ENCODE measurements around the gene POM121.
"Not testable (repeated sequence)": the region's sequence is repeated elsewhere in the genome, so short reads cannot be mapped to it uniquely, and the experiment has no call there.

GRCh38 chr7:72914756-72915525, 10.0 kb upstream of the POM121 start:
- not testable (repeated sequence) for TF ChIP-seq ATF3 (IDR thresholded peaks at IDR 0.05; ENCODE audit: insufficient read depth, low read depth, low read length); SP2 (IDR thresholded peaks at IDR 0.05; ENCODE audit: low read length); TAF1 (IDR thresholded peaks at IDR 0.05; ENCODE audit: low read depth, low read length); FOSL1 (IDR thresholded peaks at IDR 0.05; ENCODE audit: insufficient read depth, low read depth, low read length); POLR2AphosphoS5 (IDR thresholded peaks at IDR 0.05; ENCODE audit: low read depth, low read length)
- TF ChIP-seq, protein P1, sequence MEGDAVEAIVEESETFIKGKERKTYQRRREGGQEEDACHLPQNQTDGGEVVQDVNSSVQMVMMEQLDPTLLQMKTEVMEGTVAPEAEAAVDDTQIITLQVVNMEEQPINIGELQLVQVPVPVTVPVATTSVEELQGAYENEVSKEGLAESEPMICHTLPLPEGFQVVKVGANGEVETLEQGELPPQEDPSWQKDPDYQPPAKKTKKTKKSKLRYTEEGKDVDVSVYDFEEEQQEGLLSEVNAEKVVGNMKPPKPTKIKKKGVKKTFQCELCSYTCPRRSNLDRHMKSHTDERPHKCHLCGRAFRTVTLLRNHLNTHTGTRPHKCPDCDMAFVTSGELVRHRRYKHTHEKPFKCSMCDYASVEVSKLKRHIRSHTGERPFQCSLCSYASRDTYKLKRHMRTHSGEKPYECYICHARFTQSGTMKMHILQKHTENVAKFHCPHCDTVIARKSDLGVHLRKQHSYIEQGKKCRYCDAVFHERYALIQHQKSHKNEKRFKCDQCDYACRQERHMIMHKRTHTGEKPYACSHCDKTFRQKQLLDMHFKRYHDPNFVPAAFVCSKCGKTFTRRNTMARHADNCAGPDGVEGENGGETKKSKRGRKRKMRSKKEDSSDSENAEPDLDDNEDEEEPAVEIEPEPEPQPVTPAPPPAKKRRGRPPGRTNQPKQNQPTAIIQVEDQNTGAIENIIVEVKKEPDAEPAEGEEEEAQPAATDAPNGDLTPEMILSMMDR (IDR thresholded peaks at IDR 0.05; ENCODE audit: control extremely low read depth in 1 of 3, insufficient read depth in 1 of 3, low read depth in 1 of 3, low read length in 3 of 3): peak in 2 of 3 experiments; percentile 39 to 61; a peak in 3 of 4 replicates
- TF ChIP-seq, protein P2, sequence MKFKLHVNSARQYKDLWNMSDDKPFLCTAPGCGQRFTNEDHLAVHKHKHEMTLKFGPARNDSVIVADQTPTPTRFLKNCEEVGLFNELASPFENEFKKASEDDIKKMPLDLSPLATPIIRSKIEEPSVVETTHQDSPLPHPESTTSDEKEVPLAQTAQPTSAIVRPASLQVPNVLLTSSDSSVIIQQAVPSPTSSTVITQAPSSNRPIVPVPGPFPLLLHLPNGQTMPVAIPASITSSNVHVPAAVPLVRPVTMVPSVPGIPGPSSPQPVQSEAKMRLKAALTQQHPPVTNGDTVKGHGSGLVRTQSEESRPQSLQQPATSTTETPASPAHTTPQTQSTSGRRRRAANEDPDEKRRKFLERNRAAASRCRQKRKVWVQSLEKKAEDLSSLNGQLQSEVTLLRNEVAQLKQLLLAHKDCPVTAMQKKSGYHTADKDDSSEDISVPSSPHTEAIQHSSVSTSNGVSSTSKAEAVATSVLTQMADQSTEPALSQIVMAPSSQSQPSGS (IDR thresholded peaks at IDR 0.05; ENCODE audit: low read length): not testable (repeated sequence)

Measured in H1 (cell line).